HepG2 (cell line): ENCODE data around the gene XRCC5. TPM values are rescaled to one million over a fixed set of nuclear protein-coding genes. Genes with fewer than 3 reads are reported as not detected.

Source experiments
- AKAP8 ChIP-seq: sonication (generic); formaldehyde crosslinking; IDR thresholded peaks from 2 replicates; pipeline ENCODE4 v1.5.1; 2020; ENCODE audit warnings: mild to moderate bottlenecking, missing genetic modification reagents
- CBFB ChIP-seq: sonication (generic); formaldehyde crosslinking; IDR thresholded peaks from 2 replicates; pipeline ENCODE4 v1.4.0; 2020; ENCODE audit warnings: missing genetic modification reagents
- CENPX ChIP-seq: sonication (generic); formaldehyde crosslinking; IDR thresholded peaks from 2 replicates; pipeline ENCODE4 v1.9.0; 2021; ENCODE audit warnings: mild to moderate bottlenecking, missing genetic modification reagents, moderate library complexity
- EZH2 ChIP-seq: conservative IDR thresholded peaks from 2 replicates; pipeline ENCODE4 v1.6.1; 2012; ENCODE audit warnings: mild to moderate bottlenecking, low read depth, low read length, moderate library complexity
- FOSL1 ChIP-seq: sonication (generic); formaldehyde crosslinking; IDR thresholded peaks from 2 replicates; pipeline ENCODE4 v1.9.0; 2021; ENCODE audit warnings: missing genetic modification reagents, borderline replicate concordance
- GTF3A ChIP-seq: sonication (generic); formaldehyde crosslinking; conservative IDR thresholded peaks from 2 replicates; pipeline ENCODE4 v1.4.0; 2020; ENCODE audit warnings: mild to moderate bottlenecking, missing genetic modification reagents
- MED1 ChIP-seq: sonication (generic); formaldehyde crosslinking; IDR thresholded peaks from 2 replicates; pipeline ENCODE4 v1.4.0; 2020; ENCODE audit warnings: missing genetic modification reagents
- SATB2 ChIP-seq: sonication (generic); formaldehyde crosslinking; IDR thresholded peaks from 2 replicates; pipeline ENCODE4 v1.5.0; 2020; ENCODE audit warnings: missing genetic modification reagents
- SP2 ChIP-seq: sonication (generic); formaldehyde crosslinking; IDR thresholded peaks from 2 replicates; pipeline ENCODE4 v1.5.1; 2020; ENCODE audit warnings: mild to moderate bottlenecking, missing genetic modification reagents
- TAF1 ChIP-seq: sonication (generic); formaldehyde crosslinking; IDR thresholded peaks from 2 replicates; pipeline ENCODE4 v1.4.0; 2020; ENCODE audit warnings: missing genetic modification reagents
- YEATS4 ChIP-seq: sonication (generic); formaldehyde crosslinking; IDR thresholded peaks from 2 replicates; pipeline ENCODE4 v1.4.0; 2020; ENCODE audit warnings: missing genetic modification reagents, borderline replicate concordance
- ZNF24 ChIP-seq: fragments of 450-650 bp; IDR thresholded peaks from 2 replicates; pipeline ENCODE4 v1.6.1; 2017; ENCODE audit warnings: antibody characterized with exemption, mild to moderate bottlenecking
- ZNF331 ChIP-seq: sonication (generic); formaldehyde crosslinking; IDR thresholded peaks from 2 replicates; pipeline ENCODE4 v1.4.0; 2020; ENCODE audit warnings: missing genetic modification reagents
- ZNF737 ChIP-seq: sonication (generic); formaldehyde crosslinking; IDR thresholded peaks from 2 replicates; pipeline ENCODE4 v1.5.0; 2020; ENCODE audit warnings: missing genetic modification reagents, mild to moderate bottlenecking, borderline replicate concordance
- ZNF747 ChIP-seq: sonication (generic); formaldehyde crosslinking; IDR thresholded peaks from 2 replicates; pipeline ENCODE4 v1.8.1; 2023; ENCODE audit warnings: missing genetic modification reagents, mild to moderate bottlenecking, borderline replicate concordance
- polyA plus RNA-seq, 8 experiments: library from polyadenylated mRNA; depleted of rRNA in 3 of 8; stranded (reverse) in 7 of 8; unstranded in 1 of 8; fragments of >200 nt; fragmentation: Illumina TruSeq in 4 of 8; extraction: Trizol in 4 of 8; gene quantifications; 2 replicates each; pipeline versions ENCODE4 v1.2.1 to v1.2.3, GENCODE V29; 2011 to 2016; ENCODE audit warnings: low read depth in 4 of 8, missing spikeins in 1 of 8, mixed read lengths in 1 of 8; ENCODE audit not compliant: insufficient read depth in 1 of 8
- total RNA-seq, 5 experiments: library from RNA; depleted of rRNA; stranded (reverse); fragments of >200 nt; fragmentation: Illumina TruSeq; extraction: Trizol; gene quantifications; 2 replicates each; pipeline ENCODE4 v1.2.3, GENCODE V29; 2016; ENCODE audit warnings: low read depth in 1 of 5
- TF ChIP-seq, protein P1 (sequence below): sonication (generic); formaldehyde crosslinking; IDR thresholded peaks from 2 replicates; pipeline ENCODE4 v1.4.0; 2020; ENCODE audit warnings: missing genetic modification reagents, borderline replicate concordance
- TF ChIP-seq, protein P2 (sequence below): IDR thresholded peaks from 2 replicates; pipeline ENCODE4 v1.6.1; 2018; ENCODE audit warnings: missing genetic modification reagents
- TF ChIP-seq, protein P3 (sequence below): sonication (generic); formaldehyde crosslinking; IDR thresholded peaks from 2 replicates; pipeline ENCODE4 v1.4.0; 2020; ENCODE audit warnings: missing genetic modification reagents
- TF ChIP-seq, protein P4 (sequence below): sonication (generic); formaldehyde crosslinking; conservative IDR thresholded peaks from 2 replicates; pipeline ENCODE4 v1.8.0; 2022; ENCODE audit warnings: missing genetic modification reagents

Gene XRCC5
- total and polyA plus RNA-seq, 2 of the 13 experiments (the other 11 are each of a cell fraction or from before 2014, with no cell fraction given), result 264 to 454 TPM

DNA sequence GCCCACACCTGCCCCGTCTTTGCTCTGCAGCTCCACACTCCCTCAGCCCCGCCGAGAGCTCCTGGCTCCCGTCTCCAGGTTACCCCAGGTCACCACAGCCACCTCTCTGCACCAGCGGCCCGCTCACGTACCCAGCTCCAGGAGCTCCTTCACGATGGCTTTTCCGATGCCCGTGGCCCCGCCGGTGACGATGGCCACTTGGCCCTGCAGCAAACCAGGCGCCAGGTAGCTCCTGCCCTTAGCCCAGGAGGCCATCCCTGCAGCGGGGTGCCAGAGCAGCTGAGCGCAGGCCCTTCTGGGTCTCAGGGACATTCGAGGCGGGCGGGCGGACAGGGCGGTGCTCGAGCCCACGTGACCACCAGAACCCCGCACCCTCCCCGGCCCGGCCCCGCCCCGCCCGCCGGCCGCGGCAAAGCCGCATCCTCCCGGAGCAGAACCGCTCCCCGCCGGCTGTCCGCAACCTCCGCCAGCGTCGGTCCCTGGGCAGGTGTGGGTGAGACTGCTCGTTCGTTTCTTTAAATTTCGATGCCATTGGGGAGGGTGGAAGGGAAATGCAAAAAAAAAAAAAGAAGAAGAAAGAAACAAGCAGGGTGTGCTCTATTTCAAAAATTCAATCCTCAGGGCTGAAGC lies 27.5 kb upstream of the XRCC5 start, which contains the start of the genes PECR and TMEM169 (continued):
- TF ChIP-seq, protein P1, sequence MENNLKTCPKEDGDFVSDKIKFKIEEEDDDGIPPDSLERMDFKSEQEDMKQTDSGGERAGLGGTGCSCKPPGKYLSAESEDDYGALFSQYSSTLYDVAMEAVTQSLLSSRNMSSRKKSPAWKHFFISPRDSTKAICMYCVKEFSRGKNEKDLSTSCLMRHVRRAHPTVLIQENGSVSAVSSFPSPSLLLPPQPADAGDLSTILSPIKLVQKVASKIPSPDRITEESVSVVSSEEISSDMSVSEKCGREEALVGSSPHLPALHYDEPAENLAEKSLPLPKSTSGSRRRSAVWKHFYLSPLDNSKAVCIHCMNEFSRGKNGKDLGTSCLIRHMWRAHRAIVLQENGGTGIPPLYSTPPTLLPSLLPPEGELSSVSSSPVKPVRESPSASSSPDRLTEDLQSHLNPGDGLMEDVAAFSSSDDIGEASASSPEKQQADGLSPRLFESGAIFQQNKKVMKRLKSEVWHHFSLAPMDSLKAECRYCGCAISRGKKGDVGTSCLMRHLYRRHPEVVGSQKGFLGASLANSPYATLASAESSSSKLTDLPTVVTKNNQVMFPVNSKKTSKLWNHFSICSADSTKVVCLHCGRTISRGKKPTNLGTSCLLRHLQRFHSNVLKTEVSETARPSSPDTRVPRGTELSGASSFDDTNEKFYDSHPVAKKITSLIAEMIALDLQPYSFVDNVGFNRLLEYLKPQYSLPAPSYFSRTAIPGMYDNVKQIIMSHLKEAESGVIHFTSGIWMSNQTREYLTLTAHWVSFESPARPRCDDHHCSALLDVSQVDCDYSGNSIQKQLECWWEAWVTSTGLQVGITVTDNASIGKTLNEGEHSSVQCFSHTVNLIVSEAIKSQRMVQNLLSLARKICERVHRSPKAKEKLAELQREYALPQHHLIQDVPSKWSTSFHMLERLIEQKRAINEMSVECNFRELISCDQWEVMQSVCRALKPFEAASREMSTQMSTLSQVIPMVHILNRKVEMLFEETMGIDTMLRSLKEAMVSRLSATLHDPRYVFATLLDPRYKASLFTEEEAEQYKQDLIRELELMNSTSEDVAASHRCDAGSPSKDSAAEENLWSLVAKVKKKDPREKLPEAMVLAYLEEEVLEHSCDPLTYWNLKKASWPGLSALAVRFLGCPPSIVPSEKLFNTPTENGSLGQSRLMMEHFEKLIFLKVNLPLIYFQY (CRISPR knock-in tag), result no peak; the same call in none of the 2 replicates
- TF ChIP-seq ZNF747 (CRISPR knock-in tag) (peak; percentile 96), CENPX (CRISPR knock-in tag) (no peak), ZNF24 (no peak), ZNF737 (CRISPR knock-in tag) (0 out of 2 replicates have a peak, but pooled peaks have one; percentile 65), TAF1 (CRISPR knock-in tag) (peak; percentile 98), GTF3A (CRISPR knock-in tag) (0 out of 2 replicates have a peak, but pooled peaks have one; percentile 63), FOSL1 (CRISPR knock-in tag) (no peak), CBFB (CRISPR knock-in tag) (peak; percentile 74), MED1 (CRISPR knock-in tag) (peak; percentile 94), SP2 (CRISPR knock-in tag) (peak; percentile 67), AKAP8 (CRISPR knock-in tag) (peak; percentile 61; the same call in 1 of the 2 replicates), EZH2 (no peak), ZNF331 (CRISPR knock-in tag) (peak; percentile 90), YEATS4 (peak; percentile 97), SATB2 (CRISPR knock-in tag) (peak; percentile 93; the same call in 1 of the 2 replicates)
- TF ChIP-seq, protein P2, sequence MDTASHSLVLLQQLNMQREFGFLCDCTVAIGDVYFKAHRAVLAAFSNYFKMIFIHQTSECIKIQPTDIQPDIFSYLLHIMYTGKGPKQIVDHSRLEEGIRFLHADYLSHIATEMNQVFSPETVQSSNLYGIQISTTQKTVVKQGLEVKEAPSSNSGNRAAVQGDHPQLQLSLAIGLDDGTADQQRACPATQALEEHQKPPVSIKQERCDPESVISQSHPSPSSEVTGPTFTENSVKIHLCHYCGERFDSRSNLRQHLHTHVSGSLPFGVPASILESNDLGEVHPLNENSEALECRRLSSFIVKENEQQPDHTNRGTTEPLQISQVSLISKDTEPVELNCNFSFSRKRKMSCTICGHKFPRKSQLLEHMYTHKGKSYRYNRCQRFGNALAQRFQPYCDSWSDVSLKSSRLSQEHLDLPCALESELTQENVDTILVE (CRISPR knock-in tag), result peak; percentile 79; the same call in 1 of the 2 replicates
- TF ChIP-seq, protein P3, sequence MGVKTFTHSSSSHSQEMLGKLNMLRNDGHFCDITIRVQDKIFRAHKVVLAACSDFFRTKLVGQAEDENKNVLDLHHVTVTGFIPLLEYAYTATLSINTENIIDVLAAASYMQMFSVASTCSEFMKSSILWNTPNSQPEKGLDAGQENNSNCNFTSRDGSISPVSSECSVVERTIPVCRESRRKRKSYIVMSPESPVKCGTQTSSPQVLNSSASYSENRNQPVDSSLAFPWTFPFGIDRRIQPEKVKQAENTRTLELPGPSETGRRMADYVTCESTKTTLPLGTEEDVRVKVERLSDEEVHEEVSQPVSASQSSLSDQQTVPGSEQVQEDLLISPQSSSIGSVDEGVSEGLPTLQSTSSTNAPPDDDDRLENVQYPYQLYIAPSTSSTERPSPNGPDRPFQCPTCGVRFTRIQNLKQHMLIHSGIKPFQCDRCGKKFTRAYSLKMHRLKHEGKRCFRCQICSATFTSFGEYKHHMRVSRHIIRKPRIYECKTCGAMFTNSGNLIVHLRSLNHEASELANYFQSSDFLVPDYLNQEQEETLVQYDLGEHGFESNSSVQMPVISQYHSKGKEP (CRISPR knock-in tag), result 0 out of 2 replicates have a peak, but pooled peaks have one; percentile 28
- TF ChIP-seq, protein P4, sequence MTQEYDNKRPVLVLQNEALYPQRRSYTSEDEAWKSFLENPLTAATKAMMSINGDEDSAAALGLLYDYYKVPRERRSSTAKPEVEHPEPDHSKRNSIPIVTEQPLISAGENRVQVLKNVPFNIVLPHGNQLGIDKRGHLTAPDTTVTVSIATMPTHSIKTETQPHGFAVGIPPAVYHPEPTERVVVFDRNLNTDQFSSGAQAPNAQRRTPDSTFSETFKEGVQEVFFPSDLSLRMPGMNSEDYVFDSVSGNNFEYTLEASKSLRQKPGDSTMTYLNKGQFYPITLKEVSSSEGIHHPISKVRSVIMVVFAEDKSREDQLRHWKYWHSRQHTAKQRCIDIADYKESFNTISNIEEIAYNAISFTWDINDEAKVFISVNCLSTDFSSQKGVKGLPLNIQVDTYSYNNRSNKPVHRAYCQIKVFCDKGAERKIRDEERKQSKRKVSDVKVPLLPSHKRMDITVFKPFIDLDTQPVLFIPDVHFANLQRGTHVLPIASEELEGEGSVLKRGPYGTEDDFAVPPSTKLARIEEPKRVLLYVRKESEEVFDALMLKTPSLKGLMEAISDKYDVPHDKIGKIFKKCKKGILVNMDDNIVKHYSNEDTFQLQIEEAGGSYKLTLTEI (CRISPR knock-in tag), result no peak
